Esophagus muscularis mucosa (tissue), 4 donors: Measurements from ENCODE around the gene GNG13.

Experiments
- EP300 ChIP-seq: sonication (generic); formaldehyde crosslinking; IDR thresholded peaks from one replicate; pipeline ENCODE4 v1.6.1; 2017; ENCODE audit warnings: antibody characterized with exemption
- POLR2A ChIP-seq: fragments of 450-650 bp; IDR thresholded peaks from one replicate; pipeline ENCODE4 v1.6.1; 2017; ENCODE audit warnings: antibody characterized with exemption, moderate library complexity, mild to moderate bottlenecking, low read depth
- TF ChIP-seq, protein P1 (sequence below), 3 experiments: fragments of 200-600 bp in 2 of 3; fragments of 450-650 bp in 1 of 3; sonication (generic) in 2 of 3; IDR thresholded peaks; one replicate each; pipeline ENCODE4 v1.5.1; 2017 to 2019; ENCODE audit warnings: antibody characterized with exemption in 3 of 3, mild to moderate bottlenecking in 2 of 3, moderate library complexity in 1 of 3

DNA sequence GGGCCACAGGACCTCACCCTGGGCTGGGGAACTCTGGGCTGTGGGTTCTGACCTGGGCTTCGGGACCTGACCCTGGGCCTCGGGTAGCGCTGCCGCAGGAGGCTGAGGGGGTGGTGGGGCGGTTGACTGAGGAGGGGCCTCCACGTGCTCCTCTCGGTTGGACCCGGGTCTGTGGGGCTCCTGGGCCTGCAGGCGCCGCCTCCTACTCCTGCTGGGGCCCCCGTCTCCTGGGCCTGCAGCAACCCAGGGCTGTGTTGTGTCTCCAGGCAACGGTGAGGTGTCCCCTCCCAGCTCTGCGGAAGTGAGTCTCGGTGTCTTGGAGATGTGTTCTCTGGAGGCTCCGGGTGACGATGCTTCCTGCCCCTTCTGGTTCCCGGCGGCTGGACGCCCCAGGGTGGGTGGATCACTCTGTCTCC, 41.5 kb upstream of the GNG13 start:
- TF ChIP-seq, protein P1, sequence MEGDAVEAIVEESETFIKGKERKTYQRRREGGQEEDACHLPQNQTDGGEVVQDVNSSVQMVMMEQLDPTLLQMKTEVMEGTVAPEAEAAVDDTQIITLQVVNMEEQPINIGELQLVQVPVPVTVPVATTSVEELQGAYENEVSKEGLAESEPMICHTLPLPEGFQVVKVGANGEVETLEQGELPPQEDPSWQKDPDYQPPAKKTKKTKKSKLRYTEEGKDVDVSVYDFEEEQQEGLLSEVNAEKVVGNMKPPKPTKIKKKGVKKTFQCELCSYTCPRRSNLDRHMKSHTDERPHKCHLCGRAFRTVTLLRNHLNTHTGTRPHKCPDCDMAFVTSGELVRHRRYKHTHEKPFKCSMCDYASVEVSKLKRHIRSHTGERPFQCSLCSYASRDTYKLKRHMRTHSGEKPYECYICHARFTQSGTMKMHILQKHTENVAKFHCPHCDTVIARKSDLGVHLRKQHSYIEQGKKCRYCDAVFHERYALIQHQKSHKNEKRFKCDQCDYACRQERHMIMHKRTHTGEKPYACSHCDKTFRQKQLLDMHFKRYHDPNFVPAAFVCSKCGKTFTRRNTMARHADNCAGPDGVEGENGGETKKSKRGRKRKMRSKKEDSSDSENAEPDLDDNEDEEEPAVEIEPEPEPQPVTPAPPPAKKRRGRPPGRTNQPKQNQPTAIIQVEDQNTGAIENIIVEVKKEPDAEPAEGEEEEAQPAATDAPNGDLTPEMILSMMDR (IDR thresholded peaks at IDR 0.05) = no peak
- no peak for TF ChIP-seq POLR2A
- TF ChIP-seq EP300 = no peak
